Dedifferentiated amniotic fluid mesenchymal stem cell (primary cell): ENCODE results near the gene BCO2.

ENCODE experiments used
- DNase-seq: peaks from one replicate; pipeline ENCODE4 v3.0.0-alpha.2; 2016; ENCODE audit errors: extremely low spot score

BCO2 gene

GRCh38 chr11:112249871-112250610 lies 74.7 kb downstream of the BCO2 start:
- DNase-seq = no peak

GRCh38 chr11:112253605-112254242 lies 78.4 kb downstream of the BCO2 start:
- no peak for DNase-seq

GRCh38 chr11:112255067-112255720 lies 79.9 kb downstream of the BCO2 start:
- peak; percentile 56 for DNase-seq

GRCh38 chr11:112260490-112260889 lies 85.2 kb downstream of the BCO2 start, which contains the start of gene PLET1:
Gene PLET1, minus strand, starts transcription at chr11:112260860. Its CDS starts 271 bp downstream, at chr11:112260589.
- DNase-seq = no peak

- no peak for DNase-seq
These were observed 90.5 kb downstream of the BCO2 start for GRCh38 chr11:112265659-112266409.

- DNase-seq = no peak
These were observed 91.1 kb downstream of the BCO2 start for GRCh38 chr11:112266410-112266778.

GRCh38 chr11:112267188-112267591 lies 91.9 kb downstream of the BCO2 start:
- no peak for DNase-seq

- DNase-seq = no peak
These were observed 93.1 kb downstream of the BCO2 start for GRCh38 chr11:112268406-112268805.
